Measurements from ENCODE around the gene ZNF606. TPM values are rescaled to one million over a fixed set of nuclear protein-coding genes. Genes with fewer than 3 reads are reported as not detected.

Gene ZNF606
- polyA plus RNA-seq, 2 of the 4 experiments (the other 2 are of a cell fraction), result 4.5 to 5.1 TPM

- ATAC-seq (no peak), FAIRE-seq (no peak), DNase-seq (ENCODE audit: low read depth in 1 of 2, low spot score in 1 of 2) (no peak)
- Histone ChIP-seq H3K4me1 (no peaks in the 10 kb centered on the region), H3K27ac (no peak overlapping the region), H3K4me2 (no peak overlapping the region), H3K4me3 (no peak overlapping the region), H3K9me3 (peaks cover 78% of the 10 kb centered on the region)
- TF ChIP-seq CHD4 (IDR thresholded peaks at IDR 0.05; ENCODE audit: borderline replicate concordance) (no peak), KDM5A (IDR thresholded peaks at IDR 0.05) (no peak), HOXA7 (CRISPR knock-in tag; IDR thresholded peaks at IDR 0.05) (no peak), RFX5 (IDR thresholded peaks at IDR 0.05) (no peak), RCOR1 (IDR thresholded peaks at IDR 0.05; ENCODE audit: low read depth, low read length) (no peak), NPAS2 (CRISPR knock-in tag; IDR thresholded peaks at IDR 0.05; ENCODE audit: borderline replicate concordance) (no peak), HOXB13 (CRISPR knock-in tag; IDR thresholded peaks at IDR 0.05; ENCODE audit: low read depth) (no peak), CBX2 (IDR thresholded peaks at IDR 0.05; ENCODE audit: borderline replicate concordance, low read depth) (no peak), BCL3 (IDR thresholded peaks at IDR 0.05) (no peak), NFE2L2 (conservative IDR thresholded peaks at IDR 0.05; ENCODE audit: low read length) (no peak), GATA3 (IDR thresholded peaks at IDR 0.05; ENCODE audit: borderline replicate concordance) (no peak), EP300 (IDR thresholded peaks at IDR 0.05) (no peak), NR3C1 (IDR thresholded peaks at IDR 0.05) (no peak), ZSCAN20 (CRISPR knock-in tag; IDR thresholded peaks at IDR 0.05) (no peak), MYC (IDR thresholded peaks at IDR 0.05; ENCODE audit: borderline replicate concordance, low read length) (no peak), JUNB (IDR thresholded peaks at IDR 0.05) (no peak), KDM1A (IDR thresholded peaks at IDR 0.05; ENCODE audit: low read depth) (no peak)
- TF ChIP-seq, protein P1, sequence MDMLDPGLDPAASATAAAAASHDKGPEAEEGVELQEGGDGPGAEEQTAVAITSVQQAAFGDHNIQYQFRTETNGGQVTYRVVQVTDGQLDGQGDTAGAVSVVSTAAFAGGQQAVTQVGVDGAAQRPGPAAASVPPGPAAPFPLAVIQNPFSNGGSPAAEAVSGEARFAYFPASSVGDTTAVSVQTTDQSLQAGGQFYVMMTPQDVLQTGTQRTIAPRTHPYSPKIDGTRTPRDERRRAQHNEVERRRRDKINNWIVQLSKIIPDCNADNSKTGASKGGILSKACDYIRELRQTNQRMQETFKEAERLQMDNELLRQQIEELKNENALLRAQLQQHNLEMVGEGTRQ (IDR thresholded peaks at IDR 0.05), result no peak
- TF ChIP-seq, protein P2, sequence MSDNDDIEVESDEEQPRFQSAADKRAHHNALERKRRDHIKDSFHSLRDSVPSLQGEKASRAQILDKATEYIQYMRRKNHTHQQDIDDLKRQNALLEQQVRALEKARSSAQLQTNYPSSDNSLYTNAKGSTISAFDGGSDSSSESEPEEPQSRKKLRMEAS (IDR thresholded peaks at IDR 0.05), result no peak
- ChIA-PET CTCF (no interaction called here), POLR2A (no interaction called here)
- WGBS (ENCODE audit: missing lambda C conversion rate), result 43% methylated on average over 21 of the region's 21 CpGs
These were observed 38.3 kb upstream of the ZNF606 start for GRCh38 chr19:58040751-58041525.

GRCh38 chr19:58038688-58039204 lies 36.1 kb upstream of the ZNF606 start:
- H3K9me3 ChIP-seq, result peaks cover 76% of the 10 kb centered on the region
- no peak overlapping the region for H3K4me3 ChIP-seq
- DNase-seq (ENCODE audit: low read depth in 1 of 2, low spot score in 1 of 2) (no peak), FAIRE-seq (no peak), ATAC-seq (no peak)
- no peak overlapping the region for H3K27ac ChIP-seq
- H3K4me2 ChIP-seq, result no peak overlapping the region
- WGBS (ENCODE audit: missing lambda C conversion rate), result 17% methylated on average over 8 of the region's 8 CpGs
- TF ChIP-seq ZSCAN20 (CRISPR knock-in tag; IDR thresholded peaks at IDR 0.05), result no peak
- no peak for TF ChIP-seq HOXA7 (CRISPR knock-in tag; IDR thresholded peaks at IDR 0.05)
- no peak for TF ChIP-seq FOSL2 (IDR thresholded peaks at IDR 0.05)
- no peak for TF ChIP-seq FOSL2 (CRISPR knock-in tag; IDR thresholded peaks at IDR 0.05)
- no peak for TF ChIP-seq NFE2L2 (conservative IDR thresholded peaks at IDR 0.05; ENCODE audit: low read length)
- no peak for TF ChIP-seq ZC3H11A (IDR thresholded peaks at IDR 0.05)
- no peak for TF ChIP-seq SMC3 (IDR thresholded peaks at IDR 0.05)
- TF ChIP-seq, protein P3, sequence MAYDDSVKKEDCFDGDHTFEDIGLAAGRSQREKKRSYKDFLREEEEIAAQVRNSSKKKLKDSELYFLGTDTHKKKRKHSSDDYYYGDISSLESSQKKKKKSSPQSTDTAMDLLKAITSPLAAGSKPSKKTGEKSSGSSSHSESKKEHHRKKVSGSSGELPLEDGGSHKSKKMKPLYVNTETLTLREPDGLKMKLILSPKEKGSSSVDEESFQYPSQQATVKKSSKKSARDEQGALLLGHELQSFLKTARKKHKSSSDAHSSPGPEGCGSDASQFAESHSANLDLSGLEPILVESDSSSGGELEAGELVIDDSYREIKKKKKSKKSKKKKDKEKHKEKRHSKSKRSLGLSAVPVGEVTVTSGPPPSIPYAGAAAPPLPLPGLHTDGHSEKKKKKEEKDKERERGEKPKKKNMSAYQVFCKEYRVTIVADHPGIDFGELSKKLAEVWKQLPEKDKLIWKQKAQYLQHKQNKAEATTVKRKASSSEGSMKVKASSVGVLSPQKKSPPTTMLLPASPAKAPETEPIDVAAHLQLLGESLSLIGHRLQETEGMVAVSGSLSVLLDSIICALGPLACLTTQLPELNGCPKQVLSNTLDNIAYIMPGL (CRISPR knock-in tag; IDR thresholded peaks at IDR 0.05; ENCODE audit: borderline replicate concordance), result no peak
- no peak for TF ChIP-seq KDM5A (IDR thresholded peaks at IDR 0.05)
- no peak for TF ChIP-seq EP300 (IDR thresholded peaks at IDR 0.05)
- no peak for TF ChIP-seq RCOR1 (IDR thresholded peaks at IDR 0.05; ENCODE audit: low read depth, low read length)
- TF ChIP-seq CEBPB (IDR thresholded peaks at IDR 0.05), result no peak
- TF ChIP-seq NR3C1 (IDR thresholded peaks at IDR 0.05), result no peak
- no peak for TF ChIP-seq CHD2 (IDR thresholded peaks at IDR 0.05; ENCODE audit: low read length, partially characterized antibody)
- no peak for TF ChIP-seq NPAS2 (CRISPR knock-in tag; IDR thresholded peaks at IDR 0.05; ENCODE audit: borderline replicate concordance)
- TF ChIP-seq, protein P4, sequence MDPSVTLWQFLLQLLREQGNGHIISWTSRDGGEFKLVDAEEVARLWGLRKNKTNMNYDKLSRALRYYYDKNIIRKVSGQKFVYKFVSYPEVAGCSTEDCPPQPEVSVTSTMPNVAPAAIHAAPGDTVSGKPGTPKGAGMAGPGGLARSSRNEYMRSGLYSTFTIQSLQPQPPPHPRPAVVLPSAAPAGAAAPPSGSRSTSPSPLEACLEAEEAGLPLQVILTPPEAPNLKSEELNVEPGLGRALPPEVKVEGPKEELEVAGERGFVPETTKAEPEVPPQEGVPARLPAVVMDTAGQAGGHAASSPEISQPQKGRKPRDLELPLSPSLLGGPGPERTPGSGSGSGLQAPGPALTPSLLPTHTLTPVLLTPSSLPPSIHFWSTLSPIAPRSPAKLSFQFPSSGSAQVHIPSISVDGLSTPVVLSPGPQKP (IDR thresholded peaks at IDR 0.05; ENCODE audit: low read depth, low read length), result no peak
- no peak for TF ChIP-seq POLR2AphosphoS2 (conservative IDR thresholded peaks at IDR 0.05; ENCODE audit: low read length)
- TF ChIP-seq E2F6 (IDR thresholded peaks at IDR 0.05; ENCODE audit: borderline replicate concordance, low read depth), result no peak
- no peak for TF ChIP-seq CBX2 (IDR thresholded peaks at IDR 0.05; ENCODE audit: borderline replicate concordance, low read depth)
- TF ChIP-seq PHF8 (IDR thresholded peaks at IDR 0.05; ENCODE audit: borderline replicate concordance, low read depth), result no peak
- TF ChIP-seq JUNB (IDR thresholded peaks at IDR 0.05), result no peak
- CTCF ChIA-PET, result no interaction called here
- no peaks in the 10 kb centered on the region for H3K4me1 ChIP-seq
- POLR2A ChIA-PET, result no interaction called here

Measured in A549 (cell line).